Neural cell (in vitro differentiated cells): Measurements from ENCODE around the gene BICD1. TPM values are rescaled to one million over a fixed set of nuclear protein-coding genes. Genes with fewer than 3 reads are reported as not detected.

Experiments used
- H2AFZ ChIP-seq: fragments of 200-600, 300-800 bp; sonication (generic), shearing (Covaris generic); 2 replicates; pipeline ENCODE4 v1.6.0; 2014; ENCODE audit warnings: low read depth, mild to moderate bottlenecking, antibody characterized with exemption, low read length, moderate library complexity
- H3F3A ChIP-seq: fragments of 200-600 bp; shearing (Covaris generic); 2 replicates; pipeline ENCODE4 v1.6.1; 2016; ENCODE audit warnings: mild to moderate bottlenecking, moderate library complexity, mixed read lengths, antibody characterized with exemption, low read length; ENCODE audit not compliant: insufficient read depth, poor library complexity, severe bottlenecking
- H3K27ac ChIP-seq: fragments of 200-600, 300-800 bp; sonication (generic), shearing (Covaris generic); 2 replicates; pipeline ENCODE4 v1.5.1; 2014; ENCODE audit warnings: mild to moderate bottlenecking, low read length, moderate library complexity
- H3K27me3 ChIP-seq: fragments of 300-800, 200-600 bp; sonication (generic), shearing (Covaris generic); 2 replicates; pipeline ENCODE4 v1.6.0; 2014; ENCODE audit warnings: mild to moderate bottlenecking, low read depth, low read length, moderate library complexity; ENCODE audit not compliant: insufficient read depth
- H3K36me3 ChIP-seq: fragments of 300-800, 200-600 bp; sonication (generic), shearing (Covaris generic); 2 replicates; pipeline ENCODE4 v1.5.1; 2014; ENCODE audit warnings: mild to moderate bottlenecking, antibody characterized with exemption, low read length, moderate library complexity; ENCODE audit not compliant: insufficient read depth
- H3K4me2 ChIP-seq: fragments of 300-800, 200-600 bp; sonication (generic), shearing (Covaris generic); 2 replicates; pipeline ENCODE4 v1.6.0; 2014; ENCODE audit warnings: mild to moderate bottlenecking, low read length
- H3K4me3 ChIP-seq: fragments of 300-800, 200-600 bp; sonication (generic), shearing (Covaris generic); 2 replicates; pipeline ENCODE4 v1.5.1; 2014; ENCODE audit warnings: mild to moderate bottlenecking, low read length, moderate library complexity
- H3K79me2 ChIP-seq: fragments of 200-600 bp; shearing (Covaris generic); replicated peaks from 2 replicates; pipeline ENCODE4 v1.6.0; 2014; ENCODE audit warnings: mild to moderate bottlenecking, low read length, moderate library complexity; ENCODE audit not compliant: insufficient read depth
- H3K9ac ChIP-seq: fragments of 300-800, 200-600 bp; sonication (generic), shearing (Covaris generic); 2 replicates; pipeline ENCODE4 v1.6.1; 2016; ENCODE audit warnings: mild to moderate bottlenecking, low read length, mixed read lengths
- H3K9me2 ChIP-seq: fragments of 200-600 bp; shearing (Covaris generic); 2 replicates; pipeline ENCODE4 v1.6.1; 2016; ENCODE audit warnings: mild to moderate bottlenecking, low read length, mixed read lengths; ENCODE audit not compliant: insufficient read depth
- H3K9me3 ChIP-seq: fragments of 200-600, 300-800 bp; sonication (generic), shearing (Covaris generic); 2 replicates; pipeline ENCODE4 v1.6.1; 2016; ENCODE audit warnings: mild to moderate bottlenecking, mixed run types, low read length, moderate library complexity, mixed read lengths
- H4K20me1 ChIP-seq: fragments of 200-600 bp; shearing (Covaris generic); 2 replicates; pipeline ENCODE4 v1.6.1; 2016; ENCODE audit warnings: mild to moderate bottlenecking, mixed run types; ENCODE audit not compliant: insufficient read depth
- CTCF ChIP-seq: fragments of 450-650 bp; IDR thresholded peaks from 2 replicates; pipeline ENCODE4 v1.5.1; 2014; ENCODE audit warnings: antibody characterized with exemption, mild to moderate bottlenecking, moderate library complexity; ENCODE audit not compliant: poor library complexity, severe bottlenecking
- EP300 ChIP-seq: fragments of 450-650 bp; conservative IDR thresholded peaks from 2 replicates; pipeline ENCODE4 v1.6.1; 2014; ENCODE audit warnings: antibody characterized with exemption, mild to moderate bottlenecking, moderate library complexity; ENCODE audit not compliant: poor library complexity, severe bottlenecking
- EZH2 ChIP-seq: fragments of 200-600, 300-800 bp; shearing (Covaris generic), sonication (generic); IDR thresholded peaks from 2 replicates; pipeline ENCODE4 v1.6.1; 2014; ENCODE audit warnings: antibody characterized with exemption, low read length, borderline replicate concordance, mild to moderate bottlenecking; ENCODE audit not compliant: insufficient read depth, poor library complexity, severe bottlenecking
- MXI1 ChIP-seq: fragments of 450-650 bp; conservative IDR thresholded peaks from 2 replicates; pipeline ENCODE4 v1.6.1; 2014; ENCODE audit warnings: antibody characterized with exemption, mild to moderate bottlenecking; ENCODE audit not compliant: poor library complexity, severe bottlenecking
- POLR2AphosphoS5 ChIP-seq: IDR thresholded peaks from 2 replicates; pipeline ENCODE4 v1.6.1; 2012
- RAD21 ChIP-seq: fragments of 450-650 bp; conservative IDR thresholded peaks from 2 replicates; pipeline ENCODE4 v1.6.1; 2014; ENCODE audit warnings: antibody characterized with exemption, mild to moderate bottlenecking, moderate library complexity
- REST ChIP-seq: IDR thresholded peaks from 2 replicates; pipeline ENCODE4 v1.6.1; 2012; ENCODE audit warnings: borderline replicate concordance
- SMC3 ChIP-seq: fragments of 450-650 bp; conservative IDR thresholded peaks from 2 replicates; pipeline ENCODE4 v1.6.1; 2014; ENCODE audit warnings: antibody characterized with exemption, mild to moderate bottlenecking, moderate library complexity; ENCODE audit not compliant: poor library complexity
- TAF1 ChIP-seq: IDR thresholded peaks from 2 replicates; pipeline ENCODE4 v1.6.1; 2012; ENCODE audit warnings: low read depth
- polyA plus RNA-seq: library from polyadenylated mRNA; depleted of rRNA; stranded (reverse); fragments of >200 nt; gene quantifications from 2 replicates; pipeline ENCODE4 v1.2.3, GENCODE V29; 2014

The BICD1 gene
- polyA plus RNA-seq, 1 donor from 2014 or later: 41.1 TPM

GRCh38 chr12:32191445-32191844 lies 84.8 kb downstream of the BICD1 start:
- no peaks in the 10 kb centered on the region for H4K20me1 ChIP-seq
- H3F3A ChIP-seq: no peaks in the 10 kb centered on the region
- H3K4me2 ChIP-seq: no peak overlapping the region
- no peaks in the 10 kb centered on the region for H3K9me2 ChIP-seq
- H3K27me3 ChIP-seq: no peaks in the 10 kb centered on the region
- no peak overlapping the region for H2AFZ ChIP-seq
- H3K4me3 ChIP-seq: no peak overlapping the region
- TF ChIP-seq MXI1: no peak
- no peak for TF ChIP-seq SMC3
- no peak for TF ChIP-seq EP300
- TF ChIP-seq POLR2AphosphoS5: no peak
- TF ChIP-seq RAD21: no peak
- TF ChIP-seq TAF1: no peak
- no peak for TF ChIP-seq CTCF
- no peak for TF ChIP-seq REST
- TF ChIP-seq EZH2: no peak
- no peak overlapping the region for H3K27ac ChIP-seq
- no peaks in the 10 kb centered on the region for H3K79me2 ChIP-seq
- no peak overlapping the region for H3K9ac ChIP-seq
- H3K9me3 ChIP-seq: peaks cover 10% of the 10 kb centered on the region
- H3K36me3 ChIP-seq: no peaks in the 10 kb centered on the region

- no peak overlapping the region for H3K4me3 ChIP-seq
- TF ChIP-seq CTCF (no peak), EP300 (no peak), REST (no peak), RAD21 (no peak), MXI1 (no peak), TAF1 (no peak), EZH2 (no peak), SMC3 (no peak), POLR2AphosphoS5 (no peak)
- H3K27me3 ChIP-seq: no peaks in the 10 kb centered on the region
- no peak overlapping the region for H3K27ac ChIP-seq
- H3K79me2 ChIP-seq: no peaks in the 10 kb centered on the region
- H3K9me3 ChIP-seq: peaks cover 10% of the 10 kb centered on the region
- no peaks in the 10 kb centered on the region for H4K20me1 ChIP-seq
- no peaks in the 10 kb centered on the region for H3F3A ChIP-seq
- no peak overlapping the region for H3K4me2 ChIP-seq
- H3K9me2 ChIP-seq: no peaks in the 10 kb centered on the region
- no peak overlapping the region for H3K9ac ChIP-seq
- no peak overlapping the region for H2AFZ ChIP-seq
- no peaks in the 10 kb centered on the region for H3K36me3 ChIP-seq
Observed at GRCh38 chr12:32196250-32197198, 89.9 kb downstream of the BICD1 start.
